ENCODE data around the gene KCNIP4. TPM values are rescaled to one million over a fixed set of nuclear protein-coding genes. Genes with fewer than 3 reads are reported as not detected.

The KCNIP4 gene
- total RNA-seq, 1 donor from 2014 or later, result 0.39 TPM

DNA sequence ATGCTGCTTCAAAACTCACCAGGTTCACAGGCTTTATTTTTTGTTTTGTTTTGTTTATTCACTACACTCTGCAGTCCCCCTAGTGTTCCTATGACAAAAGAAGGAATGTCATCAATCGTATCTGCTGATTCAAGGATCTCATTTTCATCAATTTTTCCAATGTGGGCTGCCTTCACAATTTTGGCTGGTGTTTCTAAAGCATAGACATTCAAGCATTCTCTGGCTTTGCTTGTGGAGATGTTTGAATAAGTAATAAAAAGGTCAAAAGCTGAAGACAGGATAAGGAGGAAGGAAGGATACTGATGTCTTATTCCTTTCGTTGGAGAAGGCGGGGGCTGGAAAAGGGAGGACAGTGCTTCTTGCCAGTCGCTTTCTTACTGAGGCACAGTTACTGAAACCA, 12.2 kb upstream of the KCNIP4 start:
- H3K9me3 ChIP-seq (ENCODE audit: low read depth), result no peaks in the 10 kb centered on the region
- H3K4me1 Mint-ChIP-seq, result no peaks in the 10 kb centered on the region
- no peak overlapping the region for H2AFZ ChIP-seq (replicated peaks)

DNA sequence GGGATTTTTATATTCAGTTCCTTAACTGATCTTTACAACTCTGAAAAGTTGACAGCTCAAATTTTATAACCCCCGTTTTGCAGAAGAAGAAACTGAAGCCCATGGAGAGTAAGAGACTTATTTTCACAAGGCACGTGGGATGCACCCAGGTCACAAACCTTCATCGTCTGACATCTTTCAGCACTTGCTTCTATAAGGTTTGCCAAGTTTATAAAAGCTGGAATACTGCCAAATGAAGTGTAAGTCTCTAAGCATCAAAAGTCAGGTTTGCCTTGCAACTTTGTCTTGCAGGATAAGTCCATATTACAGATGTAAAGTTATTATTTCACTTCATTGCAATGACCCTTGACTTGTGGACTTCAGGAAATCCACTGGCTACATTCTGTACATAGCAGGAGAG, 6.3 kb upstream of the KCNIP4 start:
- H3K27me3 Mint-ChIP-seq (ENCODE audit: insufficient read depth, low read depth), result peaks cover 1% of the 10 kb centered on the region
- Histone ChIP-seq H3K36me3 (no peaks in the 10 kb centered on the region), H3K4me1 (no peaks in the 10 kb centered on the region)

More for the DNA sequence above, 12.2 kb upstream of the KCNIP4 start:
- Mint-ChIP-seq H3K36me3 (no peaks in the 10 kb centered on the region), H3K9me3 (no peaks in the 10 kb centered on the region), H3K27me3 (ENCODE audit: insufficient read depth, low read depth) (no peaks in the 10 kb centered on the region), H3K4me3 (no peak overlapping the region), H3K27ac (no peak overlapping the region)
- Histone ChIP-seq H3K36me3 (no peaks in the 10 kb centered on the region), H3F3A (ENCODE audit: low read depth) (no peaks in the 10 kb centered on the region), H3K4me1 (no peaks in the 10 kb centered on the region), H3K4me2 (no peak overlapping the region), H3K79me2 (ENCODE audit: low read depth) (no peaks in the 10 kb centered on the region), H3K4me3 (no peak overlapping the region), H3K27ac (no peak overlapping the region), H4K20me1 (ENCODE audit: low read depth) (no peaks in the 10 kb centered on the region), H3K9ac (no peak overlapping the region), H3K27me3 (no peaks in the 10 kb centered on the region)
- DNase-seq (ENCODE audit: low spot score), result no peak
- TF ChIP-seq EZH2 (IDR thresholded peaks at IDR 0.05), result no peak
- TF ChIP-seq, protein P1, sequence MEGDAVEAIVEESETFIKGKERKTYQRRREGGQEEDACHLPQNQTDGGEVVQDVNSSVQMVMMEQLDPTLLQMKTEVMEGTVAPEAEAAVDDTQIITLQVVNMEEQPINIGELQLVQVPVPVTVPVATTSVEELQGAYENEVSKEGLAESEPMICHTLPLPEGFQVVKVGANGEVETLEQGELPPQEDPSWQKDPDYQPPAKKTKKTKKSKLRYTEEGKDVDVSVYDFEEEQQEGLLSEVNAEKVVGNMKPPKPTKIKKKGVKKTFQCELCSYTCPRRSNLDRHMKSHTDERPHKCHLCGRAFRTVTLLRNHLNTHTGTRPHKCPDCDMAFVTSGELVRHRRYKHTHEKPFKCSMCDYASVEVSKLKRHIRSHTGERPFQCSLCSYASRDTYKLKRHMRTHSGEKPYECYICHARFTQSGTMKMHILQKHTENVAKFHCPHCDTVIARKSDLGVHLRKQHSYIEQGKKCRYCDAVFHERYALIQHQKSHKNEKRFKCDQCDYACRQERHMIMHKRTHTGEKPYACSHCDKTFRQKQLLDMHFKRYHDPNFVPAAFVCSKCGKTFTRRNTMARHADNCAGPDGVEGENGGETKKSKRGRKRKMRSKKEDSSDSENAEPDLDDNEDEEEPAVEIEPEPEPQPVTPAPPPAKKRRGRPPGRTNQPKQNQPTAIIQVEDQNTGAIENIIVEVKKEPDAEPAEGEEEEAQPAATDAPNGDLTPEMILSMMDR (IDR thresholded peaks at IDR 0.05), result no peak
- no peak for TF ChIP-seq EZH2phosphoT487 (IDR thresholded peaks at IDR 0.05)

DNA sequence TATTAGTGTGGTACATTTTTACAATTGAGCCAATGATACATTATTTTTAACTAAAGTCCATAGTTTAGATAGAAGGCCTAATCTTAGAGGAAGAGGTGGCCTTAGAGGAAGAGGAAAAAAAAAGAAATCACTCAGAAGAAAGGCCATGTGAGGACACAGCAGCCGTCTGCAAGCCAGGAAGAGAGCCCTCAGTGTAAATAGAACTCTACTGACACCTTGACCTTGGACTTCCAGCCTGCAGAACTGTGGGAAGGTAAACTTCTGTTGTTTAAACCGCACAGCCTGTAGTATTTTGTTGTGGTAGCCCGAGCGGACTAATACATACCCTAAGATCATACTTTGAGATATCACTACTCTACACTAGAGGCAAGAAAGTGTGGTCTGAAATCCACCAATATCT, 5.1 kb upstream of the KCNIP4 start:
- no peaks in the 10 kb centered on the region for H3K9me3 ChIP-seq (ENCODE audit: low read depth)
- no peaks in the 10 kb centered on the region for H3K36me3 ChIP-seq
- no peak overlapping the region for H3K9ac ChIP-seq
- TF ChIP-seq, protein P1 (IDR thresholded peaks at IDR 0.05), result no peak
- TF ChIP-seq EZH2phosphoT487 (IDR thresholded peaks at IDR 0.05) (no peak), EZH2 (IDR thresholded peaks at IDR 0.05) (no peak)
- no peak overlapping the region for H3K27ac Mint-ChIP-seq
- H3K4me3 Mint-ChIP-seq, result no peak overlapping the region
- H3K9me3 Mint-ChIP-seq, result no peaks in the 10 kb centered on the region
- no peaks in the 10 kb centered on the region for H3K79me2 ChIP-seq (ENCODE audit: low read depth)
- H3F3A ChIP-seq (ENCODE audit: low read depth), result no peaks in the 10 kb centered on the region
- peaks cover 7% of the 10 kb centered on the region for H3K27me3 Mint-ChIP-seq (ENCODE audit: insufficient read depth, low read depth)
- H3K4me2 ChIP-seq, result no peak overlapping the region
- no peaks in the 10 kb centered on the region for H3K4me1 Mint-ChIP-seq
- DNase-seq (ENCODE audit: low spot score), result no peak
- H2AFZ ChIP-seq (replicated peaks), result no peak overlapping the region
- H4K20me1 ChIP-seq (ENCODE audit: low read depth), result no peaks in the 10 kb centered on the region
- no peaks in the 10 kb centered on the region for H3K4me1 ChIP-seq
- H3K27me3 ChIP-seq, result peaks cover 31% of the 10 kb centered on the region
- H3K36me3 Mint-ChIP-seq, result no peaks in the 10 kb centered on the region
- H3K27ac ChIP-seq, result no peak overlapping the region
- no peak overlapping the region for H3K4me3 ChIP-seq

More for the DNA sequence above, 6.3 kb upstream of the KCNIP4 start:
- Mint-ChIP-seq H3K27ac (no peak overlapping the region), H3K9me3 (no peaks in the 10 kb centered on the region), H3K4me3 (no peak overlapping the region), H3K4me1 (no peaks in the 10 kb centered on the region), H3K36me3 (no peaks in the 10 kb centered on the region)
- no peaks in the 10 kb centered on the region for H3F3A ChIP-seq (ENCODE audit: low read depth)
- DNase-seq (ENCODE audit: low spot score), result no peak
- H4K20me1 ChIP-seq (ENCODE audit: low read depth), result no peaks in the 10 kb centered on the region
- H3K4me3 ChIP-seq, result no peak overlapping the region
- no peak overlapping the region for H2AFZ ChIP-seq (replicated peaks)
- no peak overlapping the region for H3K27ac ChIP-seq
- TF ChIP-seq, protein P1 (IDR thresholded peaks at IDR 0.05), result no peak
- no peak for TF ChIP-seq EZH2phosphoT487 (IDR thresholded peaks at IDR 0.05)
- no peak overlapping the region for H3K9ac ChIP-seq
- peaks cover 19% of the 10 kb centered on the region for H3K27me3 ChIP-seq
- no peaks in the 10 kb centered on the region for H3K79me2 ChIP-seq (ENCODE audit: low read depth)
- no peak overlapping the region for H3K4me2 ChIP-seq
- H3K9me3 ChIP-seq (ENCODE audit: low read depth), result no peaks in the 10 kb centered on the region
